Umbilical cord (tissue), 1 donor: ENCODE measurements around the gene PALM. TPM values are rescaled to one million over a fixed set of nuclear protein-coding genes. Genes with fewer than 3 reads are reported as not detected.

Experiments
- total RNA-seq: library from RNA; depleted of rRNA; stranded (reverse); fragments of >200 nt; gene quantifications from one replicate; pipeline ENCODE4 v1.2.3, GENCODE V29; 2014; ENCODE audit warnings: low replicate concordance; ENCODE audit not compliant: insufficient read depth

The PALM gene
- total RNA-seq, 1 donor from 2014 or later, result 30.6 TPM

Other genes starting within 250 kb of the PALM start
- gene SHC2, start 247.9 kb upstream of the PALM start, total RNA-seq, result 11.1 TPM
- gene MADCAM1, start 212.4 kb upstream of the PALM start, total RNA-seq, result 1.7 TPM
- 30.1 TPM for gene TPGS1, start 201.4 kb upstream of the PALM start, total RNA-seq
- gene CDC34, start 177.2 kb upstream of the PALM start, total RNA-seq, result 74.9 TPM
- not detected for gene GZMM, start 164.9 kb upstream of the PALM start, total RNA-seq
- gene BSG, start 136.3 kb upstream of the PALM start, total RNA-seq, result 234 TPM
- 2.4 TPM for gene HCN2, start 119.1 kb upstream of the PALM start, total RNA-seq
- gene POLRMT, start 75.4 kb upstream of the PALM start, total RNA-seq, result 11.8 TPM
- gene FGF22, start 69.1 kb upstream of the PALM start, total RNA-seq, result 0.24 TPM
- 1.7 TPM for gene RNF126, start 45.7 kb upstream of the PALM start, total RNA-seq
- gene FSTL3, start 32.5 kb upstream of the PALM start, total RNA-seq, result 326 TPM
- not detected for gene PRSS57, start 13.5 kb upstream of the PALM start, total RNA-seq
- gene MISP, start 42.2 kb downstream of the PALM start, total RNA-seq, result 5.8 TPM
- gene PTBP1, start 88.5 kb downstream of the PALM start, total RNA-seq, result 82.8 TPM
- not detected for gene PLPPR3, start 113.0 kb downstream of the PALM start, total RNA-seq
- not detected for gene AZU1, start 118.9 kb downstream of the PALM start, total RNA-seq
- not detected for gene PRTN3, start 132.1 kb downstream of the PALM start, total RNA-seq
- gene ELANE, start 143.4 kb downstream of the PALM start, total RNA-seq, result not detected
- 35.2 TPM for gene CFD, start 150.7 kb downstream of the PALM start, total RNA-seq
- gene MED16, start 184.3 kb downstream of the PALM start, total RNA-seq, result 36.1 TPM
- gene RNU6-9, start 184.5 kb downstream of the PALM start, total RNA-seq, result not detected
- gene R3HDM4, start 204.3 kb downstream of the PALM start, total RNA-seq, result 44.3 TPM
- gene KISS1R, start 208.4 kb downstream of the PALM start, total RNA-seq, result not detected
- gene ARID3A, start 217.1 kb downstream of the PALM start, total RNA-seq, result 37.1 TPM